GM18526 (cell line): ENCODE measurements around the gene CRACR2A.

Experiments used
- POLR2A ChIP-seq: IDR thresholded peaks from 3 replicates; pipeline ENCODE4 v1.6.1; 2011; ENCODE audit not compliant: insufficient read length; ENCODE audit errors: extremely low read depth

The CRACR2A gene

DNA sequence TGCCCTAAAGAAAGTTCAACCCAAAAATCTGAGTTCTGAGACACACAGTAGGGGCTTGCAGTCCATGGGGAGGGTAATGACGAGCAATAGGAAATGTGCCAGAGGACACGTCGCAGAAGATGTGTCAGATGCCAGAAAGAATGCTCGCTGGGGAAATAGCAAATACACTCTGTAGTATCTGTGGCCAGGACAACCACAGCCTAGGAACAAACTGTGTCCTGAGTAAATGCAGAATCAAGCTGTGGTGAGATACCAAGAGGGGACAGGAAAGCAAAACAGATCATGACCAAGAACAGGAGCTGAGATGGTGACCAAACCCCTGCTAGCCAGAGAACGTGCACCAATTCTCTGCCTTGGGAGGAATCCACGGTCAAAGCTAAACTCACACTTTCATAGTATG, 9.1 kb downstream of the CRACR2A start:
- TF ChIP-seq POLR2A, result no peak

DNA sequence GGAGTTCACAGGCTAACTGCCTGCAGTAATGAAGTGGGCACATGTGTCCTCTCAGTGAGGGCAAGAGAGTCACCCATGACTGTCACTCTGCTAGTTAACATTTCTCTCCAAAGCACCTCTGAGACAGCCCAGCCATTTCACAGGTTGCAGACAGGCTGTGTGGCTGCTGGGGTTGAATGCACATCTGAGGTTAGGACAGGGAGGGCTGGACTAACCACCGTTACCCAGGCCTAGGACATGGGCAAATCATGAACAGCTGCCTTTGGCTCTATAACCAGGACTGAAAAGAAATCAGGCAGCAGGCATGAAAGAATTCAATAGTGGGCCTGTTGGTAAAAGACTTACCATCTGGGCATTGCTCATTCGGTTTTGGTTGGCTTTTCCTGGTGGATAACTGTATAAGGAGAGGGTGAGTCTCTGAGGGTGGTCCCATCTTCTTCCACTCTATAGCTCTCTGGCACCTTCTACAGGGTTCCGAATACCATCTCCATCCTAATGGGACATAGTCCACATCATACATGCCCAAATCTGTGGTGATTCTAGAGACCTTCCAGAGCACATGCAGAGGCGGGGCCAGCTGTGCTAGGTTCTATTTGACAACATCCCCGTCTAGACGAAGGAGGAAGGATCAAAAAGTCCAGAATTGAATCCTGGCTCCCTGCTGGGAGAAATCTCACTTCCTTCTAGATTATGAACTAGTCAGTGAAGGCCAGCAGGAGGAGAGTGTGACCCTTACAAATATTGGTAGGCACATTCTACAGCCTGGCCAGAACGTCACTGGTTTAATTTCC, 10.8 kb downstream of the CRACR2A start:
- TF ChIP-seq POLR2A, result no peak

DNA sequence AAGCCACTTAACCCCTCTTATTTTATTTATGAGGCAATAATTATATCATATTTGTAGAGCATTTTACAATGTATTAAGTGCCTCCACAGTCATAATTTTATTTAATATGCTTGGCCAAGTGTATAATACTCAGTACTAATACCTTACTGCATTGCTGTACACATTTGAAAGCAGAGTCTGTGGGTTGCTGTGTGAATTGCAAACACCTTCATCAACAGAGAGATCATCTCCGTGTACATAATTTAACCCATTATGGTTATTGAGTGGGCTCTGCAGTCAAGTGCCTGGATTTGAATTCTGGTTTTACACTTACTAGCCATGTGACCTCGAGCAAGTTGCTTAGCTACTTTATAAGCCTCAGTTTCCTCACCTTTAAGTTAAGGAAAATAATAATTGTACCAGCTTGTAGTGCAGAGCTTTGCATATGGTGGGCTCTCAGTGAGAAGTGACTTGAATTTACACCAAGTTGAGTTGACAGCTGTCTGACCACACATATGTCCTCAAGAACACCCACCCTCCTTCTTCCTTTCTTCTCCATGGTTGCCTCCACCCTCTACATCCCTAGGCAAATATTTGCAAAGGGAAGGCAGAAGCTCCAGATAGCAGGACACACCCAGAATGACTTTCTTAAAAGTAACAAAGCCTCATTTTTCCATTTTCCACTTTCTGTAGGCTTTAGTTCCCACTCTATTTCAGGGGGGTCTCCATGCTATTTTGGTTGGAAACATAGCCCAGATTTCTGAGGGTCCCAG, 12.3 kb downstream of the CRACR2A start:
- TF ChIP-seq POLR2A, result no peak

DNA sequence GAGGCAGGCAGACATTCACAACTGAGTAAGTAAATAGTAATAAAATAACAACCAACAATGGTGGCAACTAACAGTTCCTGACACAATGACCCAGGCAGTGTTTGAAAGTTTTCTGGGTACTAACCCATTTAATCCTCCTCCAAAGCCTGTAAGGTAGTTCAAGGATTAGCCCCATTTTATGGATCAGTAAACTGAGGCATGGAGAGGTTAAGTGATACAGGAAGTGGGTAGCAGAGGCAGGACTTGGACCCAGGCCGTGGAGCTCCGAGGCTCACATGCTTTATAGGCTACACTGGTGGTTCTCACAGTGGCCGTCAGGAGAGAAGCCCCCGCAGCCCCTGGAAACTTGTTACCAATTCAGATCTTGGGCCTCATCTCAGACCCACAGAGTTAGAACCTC, 17.5 kb downstream of the CRACR2A start:
- no peak for TF ChIP-seq POLR2A

DNA sequence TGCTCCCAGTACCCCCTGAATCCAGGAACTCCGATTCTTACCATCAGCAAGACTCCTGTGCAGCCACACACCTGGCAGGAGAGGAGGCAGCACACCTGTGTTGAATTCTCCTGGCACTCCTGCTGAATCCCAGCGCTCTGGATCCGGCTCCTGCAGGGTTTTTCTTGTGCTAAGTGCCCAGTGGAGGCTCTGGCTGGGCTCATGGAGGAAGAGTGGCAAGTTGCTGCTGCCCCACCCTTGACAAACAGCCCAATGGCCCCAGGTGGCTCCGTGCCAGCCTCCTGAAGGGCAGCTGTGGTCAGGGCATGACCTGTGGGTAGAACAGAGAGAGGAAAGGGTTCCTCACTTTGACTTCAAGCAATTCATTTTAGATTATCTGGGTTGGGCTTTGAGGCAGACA, 20.0 kb downstream of the CRACR2A start:
- TF ChIP-seq POLR2A, result no peak

DNA sequence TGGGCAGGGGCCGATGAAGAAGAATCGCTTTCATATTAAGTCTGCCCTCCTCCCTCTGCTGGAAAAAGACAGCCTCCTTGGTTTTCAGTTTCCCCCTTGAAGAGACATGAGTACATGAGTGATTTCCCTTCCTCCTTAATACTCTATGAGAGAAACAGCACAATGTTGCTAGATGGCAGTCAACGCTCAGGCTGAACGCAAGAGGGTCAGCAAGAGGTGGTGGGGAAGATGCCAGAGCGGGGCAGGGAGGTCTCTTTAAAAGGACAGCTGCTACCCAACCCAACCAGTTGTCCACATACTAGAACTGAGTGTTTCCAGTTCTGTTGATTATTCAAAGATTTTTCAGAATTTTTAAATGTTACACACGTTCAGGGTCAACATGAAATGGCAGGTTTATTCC, 22.8 kb downstream of the CRACR2A start:
- TF ChIP-seq POLR2A, result no peak

DNA sequence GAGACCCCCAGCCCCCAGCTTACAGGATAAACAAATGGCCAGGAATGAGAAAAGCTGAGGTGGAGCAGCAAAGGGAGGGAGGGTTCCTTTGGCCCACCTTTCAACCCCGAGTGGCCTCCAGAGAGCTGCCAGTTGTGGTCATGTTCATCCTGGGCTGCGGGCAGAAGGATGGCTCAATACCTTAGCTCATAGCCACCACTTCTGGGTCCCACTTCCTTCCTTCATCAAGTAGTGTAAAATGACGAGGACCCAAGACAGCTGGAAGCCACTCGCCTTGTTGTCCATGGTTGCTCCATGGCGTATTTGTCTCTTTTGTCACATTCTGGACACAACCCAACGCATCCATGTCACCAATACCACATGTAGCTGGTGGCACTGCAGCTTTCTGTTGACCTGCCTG, 24.2 kb downstream of the CRACR2A start:
- no peak for TF ChIP-seq POLR2A

DNA sequence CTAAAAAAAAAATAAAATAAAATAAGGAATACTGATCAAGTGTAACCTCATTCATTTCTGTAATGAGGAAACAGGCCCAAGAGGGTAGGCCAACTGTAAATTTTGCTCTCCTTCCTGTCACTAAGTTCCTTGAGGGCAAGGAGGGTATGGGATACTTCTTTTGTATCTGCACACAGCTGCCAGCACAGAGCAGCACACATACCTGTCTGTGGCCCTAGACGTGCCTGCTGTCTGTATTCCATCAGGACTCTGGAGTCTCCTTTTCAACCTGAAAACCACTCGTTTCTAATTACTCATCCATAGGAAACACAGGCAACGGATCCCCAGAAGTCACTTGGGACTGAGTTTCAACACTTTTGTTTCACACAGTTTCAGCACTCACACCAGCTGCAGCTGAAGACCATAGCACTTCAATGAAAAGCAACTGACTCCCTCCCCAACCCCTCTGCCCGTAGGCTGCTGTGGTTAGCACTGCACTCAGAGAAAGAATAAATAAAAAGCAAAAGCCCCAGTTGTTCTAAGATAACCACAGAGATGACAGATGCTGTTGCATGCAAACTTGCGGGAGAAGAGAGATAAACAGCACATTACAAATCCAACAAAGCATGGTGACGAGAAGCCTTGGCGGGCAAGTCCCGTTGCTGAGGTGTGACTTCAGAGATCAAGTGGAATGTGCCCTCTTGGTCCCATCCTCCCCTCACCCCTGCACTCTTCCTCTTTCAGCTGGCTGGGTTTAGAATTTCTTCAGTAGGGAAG, 24.9 kb downstream of the CRACR2A start:
- TF ChIP-seq POLR2A, result no peak

DNA sequence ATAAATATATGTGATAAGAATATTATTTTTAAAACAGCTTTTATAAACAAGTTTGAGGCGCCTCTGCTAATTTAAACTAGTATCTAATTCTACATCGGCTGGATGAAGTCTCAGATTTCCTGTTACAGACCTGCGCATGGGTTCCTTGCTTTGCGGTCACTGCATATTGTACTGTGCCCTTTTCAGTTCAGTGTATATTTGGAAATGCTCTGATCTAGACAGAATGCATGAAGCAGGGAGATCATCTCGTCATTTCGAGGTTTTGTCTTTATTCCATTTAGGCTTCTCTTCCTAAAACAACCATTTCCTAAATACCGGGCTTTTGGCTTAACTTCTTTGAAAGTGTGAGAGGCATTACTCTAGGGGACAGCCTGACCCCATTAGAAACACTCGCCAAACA, 25.6 kb downstream of the CRACR2A start:
- no peak for TF ChIP-seq POLR2A

DNA sequence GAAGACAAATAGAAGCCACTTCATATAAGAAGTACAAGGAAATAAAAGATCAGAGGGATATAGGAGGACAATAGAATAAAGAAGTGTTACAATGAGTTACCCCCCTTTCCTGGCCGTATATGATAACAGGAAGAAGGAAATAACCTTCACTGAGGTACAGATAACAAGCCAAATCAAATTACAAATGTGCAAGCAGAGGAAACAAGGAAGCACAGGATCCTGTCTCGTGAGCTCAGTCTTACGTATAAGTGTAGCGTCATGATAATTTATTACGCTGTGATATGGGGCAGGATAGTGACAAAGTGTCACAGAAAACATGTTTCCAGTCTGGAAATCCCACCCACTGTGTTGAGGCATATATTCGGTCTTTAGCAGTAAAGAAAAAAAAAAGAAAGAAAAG, 26.5 kb downstream of the CRACR2A start:
- no peak for TF ChIP-seq POLR2A

DNA sequence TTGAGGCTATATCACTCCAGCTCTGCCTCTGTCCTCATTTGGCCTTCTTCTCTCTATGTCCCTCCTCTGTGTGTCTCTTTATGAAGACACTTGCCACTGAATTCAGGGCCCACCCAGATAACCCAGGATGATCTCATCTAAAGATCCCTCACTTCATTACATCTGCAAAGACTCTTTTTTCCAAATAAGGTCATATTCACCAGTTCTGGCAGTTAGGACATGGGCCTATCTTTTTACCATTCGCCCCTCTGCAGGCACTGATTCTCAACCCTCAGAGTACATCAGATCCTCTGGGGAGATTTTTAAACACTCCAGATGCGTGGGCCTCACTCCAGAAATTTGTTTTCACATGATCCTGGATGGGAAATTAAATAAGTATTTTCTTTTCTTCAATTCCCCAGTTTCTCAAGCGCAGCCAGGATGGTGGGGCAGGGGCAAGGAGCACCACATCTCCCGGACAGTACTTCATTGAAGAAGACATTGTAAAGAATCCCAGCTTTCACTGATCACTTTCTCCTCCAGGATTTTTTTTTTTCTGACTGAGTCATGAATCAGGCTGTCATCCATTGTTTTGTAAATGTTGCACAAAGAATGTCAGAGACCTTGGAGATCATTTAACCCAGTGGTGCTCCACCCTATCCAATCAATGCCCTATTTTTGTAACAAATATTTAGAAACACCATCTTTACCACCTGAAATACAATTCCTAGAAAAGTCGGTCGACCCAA, 27.4 kb downstream of the CRACR2A start:
- no peak for TF ChIP-seq POLR2A

DNA sequence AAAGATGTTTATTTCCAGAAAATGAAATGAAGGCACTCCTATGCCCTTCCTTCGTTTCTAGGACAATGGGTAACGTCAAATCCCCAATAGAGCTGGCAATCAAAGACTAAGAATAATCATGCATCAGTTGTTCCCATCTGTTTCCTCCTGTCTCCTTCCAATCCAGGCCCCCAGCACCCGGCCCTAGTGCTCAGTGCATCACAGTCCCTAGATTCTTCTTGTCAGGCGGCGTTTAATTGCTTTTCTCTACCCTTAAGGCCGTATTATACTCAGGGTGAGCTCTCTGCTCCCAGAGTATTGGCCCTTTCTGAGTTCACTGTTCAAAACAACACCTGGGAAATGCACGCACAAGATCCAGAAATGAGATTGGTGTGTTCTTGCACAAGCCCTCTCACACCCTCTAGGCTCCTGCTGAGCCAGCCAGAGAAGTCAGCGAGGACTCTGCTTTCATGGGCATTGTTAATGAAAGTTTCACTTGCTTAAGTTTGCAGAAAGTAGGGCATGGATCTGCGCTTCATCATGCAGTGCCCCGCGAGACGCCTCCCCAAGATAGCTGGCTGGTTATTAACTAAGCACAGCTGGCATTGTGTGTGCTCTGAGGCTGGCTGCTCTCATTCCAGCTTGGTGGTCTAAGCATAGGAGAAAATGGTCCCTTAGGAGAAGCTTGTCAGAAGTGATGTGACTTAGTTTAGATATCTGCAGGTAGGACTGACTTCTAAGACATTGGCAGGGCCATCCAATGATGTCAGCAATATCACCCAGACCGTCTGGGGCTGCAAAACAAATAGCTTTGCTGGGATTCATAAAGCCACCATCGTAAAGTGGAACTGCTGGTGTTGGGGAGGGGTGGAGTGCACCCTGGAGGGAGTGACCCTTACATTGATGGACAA, 28.7 kb downstream of the CRACR2A start:
- no peak for TF ChIP-seq POLR2A

DNA sequence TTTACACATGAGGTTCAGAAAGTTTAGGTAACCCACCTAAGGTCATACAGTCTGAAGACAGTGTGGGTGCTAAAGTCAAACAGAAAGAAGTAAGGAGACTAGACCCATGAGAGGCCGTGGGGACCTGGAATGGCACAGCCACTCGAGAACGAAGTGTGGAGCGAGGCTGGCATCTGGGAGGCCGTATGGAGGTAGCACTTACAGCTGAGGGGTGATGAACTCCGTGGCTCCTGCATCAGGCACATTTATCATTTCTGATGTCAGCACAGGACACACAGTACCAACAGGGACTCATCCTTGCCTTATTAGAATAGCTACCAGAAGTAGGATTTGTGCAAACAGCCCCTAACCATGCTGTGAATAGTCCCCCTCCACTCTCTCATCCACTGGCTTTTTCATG, 30.5 kb downstream of the CRACR2A start:
- no peak for TF ChIP-seq POLR2A

DNA sequence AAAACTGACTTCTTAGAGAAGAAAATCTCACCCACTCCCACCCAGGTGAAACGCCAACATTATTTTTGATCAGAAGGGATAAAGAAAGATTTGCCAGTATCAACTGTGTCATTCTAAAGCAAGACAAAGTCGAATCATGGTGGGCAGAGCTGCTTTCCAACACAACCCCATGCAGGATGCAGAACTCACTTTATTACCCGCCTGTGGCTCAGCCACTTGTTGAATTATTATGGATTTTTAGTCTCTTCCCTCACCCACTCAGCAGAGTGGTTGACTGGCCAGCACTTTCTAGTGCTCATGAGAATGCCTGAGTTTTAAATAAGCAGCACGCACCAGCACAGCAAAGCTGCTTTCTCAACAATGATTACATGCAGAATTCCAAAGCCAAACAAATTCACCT, 32.1 kb downstream of the CRACR2A start:
- TF ChIP-seq POLR2A, result no peak
